ENCODE data around the gene PSKH1. TPM values are rescaled to one million over a fixed set of nuclear protein-coding genes. Genes with fewer than 3 reads are reported as not detected.

PSKH1 gene
- total and polyA plus RNA-seq, 3 donors from 2014 or later = 47.7 to 66.8 (median 50.5) TPM

DNA sequence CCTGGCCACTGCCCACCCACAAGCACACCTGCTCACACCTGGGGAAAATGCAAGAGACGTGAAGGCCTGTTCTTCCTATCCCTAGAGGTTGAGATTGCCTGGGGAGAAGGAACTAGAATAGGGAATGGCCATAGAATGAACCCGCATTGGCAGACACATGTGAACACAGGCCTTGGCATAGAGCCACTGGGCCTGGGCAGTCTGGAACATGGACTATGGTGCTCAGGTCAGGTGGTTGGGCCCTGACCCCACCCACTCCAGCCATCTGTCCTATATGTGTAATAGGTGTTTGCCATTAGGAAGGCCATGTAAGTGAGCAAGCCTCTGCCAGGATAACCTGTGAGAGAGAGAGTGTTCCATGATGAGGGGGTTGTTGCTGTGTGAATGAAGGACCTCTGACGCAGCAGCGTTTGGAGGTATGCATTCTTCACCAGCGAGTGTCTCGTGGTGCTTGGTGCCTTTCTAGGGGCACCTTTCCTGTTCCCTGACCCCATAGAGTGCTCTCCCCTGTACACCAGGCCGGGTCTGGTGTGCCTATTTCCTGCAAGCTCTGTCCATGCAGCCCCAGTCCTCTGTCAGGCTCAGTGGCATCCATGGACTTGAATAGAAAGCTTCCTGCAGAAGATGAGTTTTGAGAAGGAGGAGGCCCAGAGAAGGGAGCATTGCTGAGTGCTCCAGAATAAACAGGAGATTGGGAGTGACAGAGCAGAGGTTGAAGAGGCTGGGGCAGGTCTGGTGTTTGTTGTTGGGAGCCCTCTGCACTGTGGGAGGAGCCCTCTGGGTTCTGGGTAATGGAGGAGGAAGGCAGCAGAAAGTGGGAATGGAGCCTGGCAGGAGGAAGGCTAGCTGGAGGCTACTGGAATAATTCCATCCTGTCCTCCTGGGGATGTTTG, 23.0 kb downstream of the PSKH1 start:
- intact Hi-C loops (cut with DNase I; ENCODE audit: low total_unique reads) = loop anchor here (10.0 kb wide), 1 partner anchor 129 kb away; no protein-coding TSS in a partner anchor
- TF ChIP-seq POLR2A (IDR thresholded peaks at IDR 0.05) = no peak
- TF ChIP-seq, protein P1, sequence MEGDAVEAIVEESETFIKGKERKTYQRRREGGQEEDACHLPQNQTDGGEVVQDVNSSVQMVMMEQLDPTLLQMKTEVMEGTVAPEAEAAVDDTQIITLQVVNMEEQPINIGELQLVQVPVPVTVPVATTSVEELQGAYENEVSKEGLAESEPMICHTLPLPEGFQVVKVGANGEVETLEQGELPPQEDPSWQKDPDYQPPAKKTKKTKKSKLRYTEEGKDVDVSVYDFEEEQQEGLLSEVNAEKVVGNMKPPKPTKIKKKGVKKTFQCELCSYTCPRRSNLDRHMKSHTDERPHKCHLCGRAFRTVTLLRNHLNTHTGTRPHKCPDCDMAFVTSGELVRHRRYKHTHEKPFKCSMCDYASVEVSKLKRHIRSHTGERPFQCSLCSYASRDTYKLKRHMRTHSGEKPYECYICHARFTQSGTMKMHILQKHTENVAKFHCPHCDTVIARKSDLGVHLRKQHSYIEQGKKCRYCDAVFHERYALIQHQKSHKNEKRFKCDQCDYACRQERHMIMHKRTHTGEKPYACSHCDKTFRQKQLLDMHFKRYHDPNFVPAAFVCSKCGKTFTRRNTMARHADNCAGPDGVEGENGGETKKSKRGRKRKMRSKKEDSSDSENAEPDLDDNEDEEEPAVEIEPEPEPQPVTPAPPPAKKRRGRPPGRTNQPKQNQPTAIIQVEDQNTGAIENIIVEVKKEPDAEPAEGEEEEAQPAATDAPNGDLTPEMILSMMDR (IDR thresholded peaks at IDR 0.05) = no peak
- Histone ChIP-seq H3K27ac (no peak overlapping the region), H3K27me3 (no peaks in the 10 kb centered on the region), H3K4me1 (peaks cover 13% of the 10 kb centered on the region), H3K4me3 (no peak overlapping the region), H3K36me3 (ENCODE audit: low read depth, missing control alignments) (no peaks in the 10 kb centered on the region), H3K9me3 (no peaks in the 10 kb centered on the region)
- DNase-seq = no peak
- WGBS, 2 donors = 82 to 84% methylated on average over 7 of the region's 7 CpGs

DNA sequence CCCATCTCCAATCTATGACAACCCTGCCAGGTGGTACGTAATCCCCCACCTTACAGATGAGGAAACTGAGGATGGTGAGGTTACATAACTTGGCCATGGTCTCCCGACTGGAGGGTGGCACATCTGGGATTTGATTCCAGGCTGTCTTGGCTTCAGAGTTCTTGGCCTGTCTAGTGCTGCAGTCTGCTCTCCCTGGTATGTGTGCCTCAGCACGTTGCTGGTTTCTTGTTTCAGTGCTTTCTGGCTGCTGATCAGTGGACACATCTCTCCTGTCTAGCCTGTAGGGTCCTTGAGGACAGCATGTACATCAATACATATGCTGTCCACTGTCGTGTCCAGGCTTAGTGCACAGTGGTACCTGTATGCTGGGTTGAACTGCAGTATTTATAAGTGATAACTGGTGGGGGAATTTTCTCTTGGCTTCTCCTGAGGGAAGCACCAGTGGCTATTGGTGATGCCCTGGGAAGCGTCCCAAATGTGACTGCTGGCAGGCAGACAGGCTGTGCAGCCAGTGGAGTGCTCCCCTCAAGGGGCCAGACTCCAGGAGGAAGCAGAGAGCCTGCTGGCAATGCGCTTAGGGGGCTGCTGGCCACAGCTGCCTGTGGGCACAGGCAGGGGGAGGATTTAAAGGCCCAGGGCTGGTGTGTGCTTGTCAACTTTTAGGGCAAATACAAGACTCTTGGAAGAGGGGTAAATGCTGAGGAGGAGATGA, 24.2 kb downstream of the PSKH1 start:
- WGBS, 2 donors = 50 to 58% methylated on average over 5 to 6 of the region's 6 CpGs
- peaks cover 13% of the 10 kb centered on the region for H3K4me1 ChIP-seq
- no peaks in the 10 kb centered on the region for H3K27me3 ChIP-seq
- H3K27ac ChIP-seq = no peak overlapping the region
- H3K4me3 ChIP-seq = no peak overlapping the region
- intact Hi-C loops (cut with DNase I; ENCODE audit: low total_unique reads) = loop anchor here (10.0 kb wide), 1 partner anchor 128 kb away; no protein-coding TSS in a partner anchor
- no peaks in the 10 kb centered on the region for H3K9me3 ChIP-seq
- TF ChIP-seq, protein P1 (IDR thresholded peaks at IDR 0.05) = no peak
- no peak for TF ChIP-seq POLR2A (IDR thresholded peaks at IDR 0.05)
- no peaks in the 10 kb centered on the region for H3K36me3 ChIP-seq (ENCODE audit: low read depth, missing control alignments)
- no peak for DNase-seq

- no peaks in the 10 kb centered on the region for H3K36me3 ChIP-seq (ENCODE audit: low read depth, missing control alignments)
- WGBS, 2 donors = 71 to 84% methylated on average over 4 of the region's 4 CpGs
- H3K4me1 ChIP-seq = peaks cover 13% of the 10 kb centered on the region
- intact Hi-C loops (cut with DNase I; ENCODE audit: low total_unique reads) = loop anchor here (10.0 kb wide), 1 partner anchor 127 kb away; no protein-coding TSS in a partner anchor
- no peak for TF ChIP-seq POLR2A (IDR thresholded peaks at IDR 0.05)
- TF ChIP-seq, protein P1 (IDR thresholded peaks at IDR 0.05) = no peak
- H3K9me3 ChIP-seq = no peaks in the 10 kb centered on the region
- no peak overlapping the region for H3K4me3 ChIP-seq
- no peak for DNase-seq
- no peaks in the 10 kb centered on the region for H3K27me3 ChIP-seq
- H3K27ac ChIP-seq = no peak overlapping the region
Measured at GRCh38 chr16:67917852-67918236, 24.8 kb downstream of the PSKH1 start.

- no peaks in the 10 kb centered on the region for H3K27me3 ChIP-seq
- no peak for DNase-seq
- no peak for TF ChIP-seq POLR2A (IDR thresholded peaks at IDR 0.05)
- TF ChIP-seq, protein P1 (IDR thresholded peaks at IDR 0.05) = no peak
- WGBS, 2 donors = 83 to 86% methylated on average over 6 of the region's 6 CpGs
- intact Hi-C loops (cut with DNase I; ENCODE audit: low total_unique reads) = loop anchor here (10.0 kb wide), 1 partner anchor 125 kb away; no protein-coding TSS in a partner anchor
- no peaks in the 10 kb centered on the region for H3K9me3 ChIP-seq
- H3K27ac ChIP-seq = no peak overlapping the region
- peaks cover 13% of the 10 kb centered on the region for H3K4me1 ChIP-seq
- H3K36me3 ChIP-seq (ENCODE audit: low read depth, missing control alignments) = no peaks in the 10 kb centered on the region
- H3K4me3 ChIP-seq = no peak overlapping the region
Measured at GRCh38 chr16:67919622-67920221, 26.7 kb downstream of the PSKH1 start.

Data from testis (tissue), 3 donors.